Mesothelial cell of epicardium (in vitro differentiated cells): ENCODE data around the gene SCLT1. TPM values are rescaled to one million over a fixed set of nuclear protein-coding genes. Genes with fewer than 3 reads are reported as not detected.

Experiments
- DNase-seq, 2 experiments: peaks; one replicate each; pipeline ENCODE4 v3.0.0; 2021; ENCODE audit warnings: low spot score in 2 of 2; ENCODE audit not compliant: unreplicated experiment in 2 of 2
- H3K27ac Mint-ChIP-seq: 2 replicates; pipeline ENCODE4 v1.8.0; 2021; ENCODE audit warnings: mixed read lengths
- H3K27me3 Mint-ChIP-seq: 2 replicates; pipeline ENCODE4 v1.8.0; 2021; ENCODE audit warnings: low read depth, mixed read lengths
- H3K36me3 Mint-ChIP-seq: 2 replicates; pipeline ENCODE4 v1.8.0; 2021; ENCODE audit warnings: mixed read lengths
- H3K4me1 Mint-ChIP-seq: 2 replicates; pipeline ENCODE4 v1.8.0; 2021; ENCODE audit warnings: mixed read lengths
- H3K4me3 Mint-ChIP-seq: 2 replicates; pipeline ENCODE4 v1.8.0; 2021; ENCODE audit warnings: mild to moderate bottlenecking, moderate library complexity, mixed read lengths
- H3K9me3 Mint-ChIP-seq: 2 replicates; pipeline ENCODE4 v1.8.0; 2021; ENCODE audit warnings: mixed read lengths
- CTCF ChIP-seq: fragments of 200-600 bp; sonication (generic); IDR thresholded peaks from one replicate; pipeline ENCODE4 v1.5.0; 2021; ENCODE audit warnings: antibody characterized with exemption; ENCODE audit not compliant: unreplicated experiment
- total RNA-seq: library from RNA; stranded (reverse); gene quantifications from 3 replicates; pipeline ENCODE4 v1.2.1, GENCODE V29; 2021

SCLT1 gene
- total RNA-seq, 1 donor from 2014 or later = 19.0 TPM

- no peak for DNase-seq
- H3K27ac Mint-ChIP-seq = no peak overlapping the region
- no peaks in the 10 kb centered on the region for H3K9me3 Mint-ChIP-seq
- H3K27me3 Mint-ChIP-seq = no peaks in the 10 kb centered on the region
- peaks cover 3% of the 10 kb centered on the region for H3K4me1 Mint-ChIP-seq
- no peak for TF ChIP-seq CTCF
- no peak overlapping the region for H3K4me3 Mint-ChIP-seq
- H3K36me3 Mint-ChIP-seq = no peaks in the 10 kb centered on the region
Measured at GRCh38 chr4:128978985-128979384, 114.4 kb downstream of the SCLT1 start.

GRCh38 chr4:128974136-128974581 is 119.2 kb downstream of the SCLT1 start:
- peaks cover 1% of the 10 kb centered on the region for H3K36me3 Mint-ChIP-seq
- no peak for DNase-seq
- H3K27me3 Mint-ChIP-seq = no peaks in the 10 kb centered on the region
- no peak overlapping the region for H3K4me3 Mint-ChIP-seq
- no peak overlapping the region for H3K27ac Mint-ChIP-seq
- no peaks in the 10 kb centered on the region for H3K9me3 Mint-ChIP-seq
- no peak for TF ChIP-seq CTCF
- peaks cover 3% of the 10 kb centered on the region for H3K4me1 Mint-ChIP-seq

- Mint-ChIP-seq H3K9me3 (peaks cover under 1% of the 10 kb centered on the region), H3K36me3 (peaks cover 9% of the 10 kb centered on the region), H3K27me3 (no peaks in the 10 kb centered on the region), H3K4me1 (peaks cover 3% of the 10 kb centered on the region), H3K27ac (no peak overlapping the region), H3K4me3 (no peak overlapping the region)
- TF ChIP-seq CTCF = no peak
- no peak for DNase-seq
Measured at GRCh38 chr4:128973384-128973783, 120.0 kb downstream of the SCLT1 start.

GRCh38 chr4:128961405-128961804 is 131.9 kb downstream of the SCLT1 start:
- Mint-ChIP-seq H3K4me3 (no peak overlapping the region), H3K36me3 (peaks cover 12% of the 10 kb centered on the region), H3K27me3 (no peaks in the 10 kb centered on the region), H3K27ac (no peak overlapping the region), H3K4me1 (no peaks in the 10 kb centered on the region), H3K9me3 (peaks cover 4% of the 10 kb centered on the region)
- TF ChIP-seq CTCF = no peak
- DNase-seq = no peak

- no peak for DNase-seq
- Mint-ChIP-seq H3K27me3 (no peaks in the 10 kb centered on the region), H3K27ac (no peak overlapping the region), H3K4me3 (no peak overlapping the region), H3K9me3 (peaks cover 4% of the 10 kb centered on the region), H3K4me1 (no peaks in the 10 kb centered on the region), H3K36me3 (peaks cover 9% of the 10 kb centered on the region)
- TF ChIP-seq CTCF = no peak
Measured at GRCh38 chr4:128958194-128958593, 135.1 kb downstream of the SCLT1 start.

- no peak for DNase-seq
- H3K27ac Mint-ChIP-seq = no peak overlapping the region
- no peaks in the 10 kb centered on the region for H3K27me3 Mint-ChIP-seq
- H3K36me3 Mint-ChIP-seq = peaks cover 9% of the 10 kb centered on the region
- H3K4me1 Mint-ChIP-seq = no peaks in the 10 kb centered on the region
- no peak for TF ChIP-seq CTCF
- no peak overlapping the region for H3K4me3 Mint-ChIP-seq
- H3K9me3 Mint-ChIP-seq = peaks cover 4% of the 10 kb centered on the region
Measured at GRCh38 chr4:128957459-128957858, 135.9 kb downstream of the SCLT1 start.
